Ovary (tissue), 3 donors: ENCODE results near the gene TPRG1L.

Source experiments
- POLR2A ChIP-seq: fragments of 450-650 bp; IDR thresholded peaks from one replicate; pipeline ENCODE4 v1.6.1; 2017; ENCODE audit warnings: antibody characterized with exemption, mild to moderate bottlenecking, moderate library complexity
- TF ChIP-seq, protein P1 (sequence below), 3 donors: fragments of 450-650 bp in 2 of 3; fragments of 200-600 bp in 1 of 3; IDR thresholded peaks; one replicate each; pipeline versions ENCODE4 v1.5.1 to v1.8.0; 2016 to 2022; ENCODE audit warnings: antibody characterized with exemption in 3 of 3, mild to moderate bottlenecking in 1 of 3
- donor health status: DM: no; HTN: no; CAD: no.

DNA sequence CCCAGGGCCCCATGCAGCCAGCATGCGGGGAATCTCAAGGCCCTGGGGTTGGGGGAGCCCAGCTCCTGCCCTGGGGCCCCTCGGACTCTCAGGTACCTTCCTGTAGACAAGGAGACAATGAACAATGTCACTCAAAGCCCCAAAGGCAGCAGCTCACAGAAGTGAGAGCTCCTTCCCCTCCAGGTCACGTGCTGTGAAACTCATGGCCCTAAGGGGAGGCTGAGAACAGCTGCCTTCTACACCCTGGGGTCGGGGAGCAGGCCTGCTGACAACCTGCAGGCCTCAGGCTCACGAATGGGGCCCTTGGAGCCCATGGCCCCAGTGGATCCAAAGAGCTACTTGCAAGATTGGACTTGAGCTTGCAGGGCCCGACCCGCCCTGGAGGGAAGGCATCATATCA, 16.7 kb upstream of the TPRG1L start:
- TF ChIP-seq, protein P1, sequence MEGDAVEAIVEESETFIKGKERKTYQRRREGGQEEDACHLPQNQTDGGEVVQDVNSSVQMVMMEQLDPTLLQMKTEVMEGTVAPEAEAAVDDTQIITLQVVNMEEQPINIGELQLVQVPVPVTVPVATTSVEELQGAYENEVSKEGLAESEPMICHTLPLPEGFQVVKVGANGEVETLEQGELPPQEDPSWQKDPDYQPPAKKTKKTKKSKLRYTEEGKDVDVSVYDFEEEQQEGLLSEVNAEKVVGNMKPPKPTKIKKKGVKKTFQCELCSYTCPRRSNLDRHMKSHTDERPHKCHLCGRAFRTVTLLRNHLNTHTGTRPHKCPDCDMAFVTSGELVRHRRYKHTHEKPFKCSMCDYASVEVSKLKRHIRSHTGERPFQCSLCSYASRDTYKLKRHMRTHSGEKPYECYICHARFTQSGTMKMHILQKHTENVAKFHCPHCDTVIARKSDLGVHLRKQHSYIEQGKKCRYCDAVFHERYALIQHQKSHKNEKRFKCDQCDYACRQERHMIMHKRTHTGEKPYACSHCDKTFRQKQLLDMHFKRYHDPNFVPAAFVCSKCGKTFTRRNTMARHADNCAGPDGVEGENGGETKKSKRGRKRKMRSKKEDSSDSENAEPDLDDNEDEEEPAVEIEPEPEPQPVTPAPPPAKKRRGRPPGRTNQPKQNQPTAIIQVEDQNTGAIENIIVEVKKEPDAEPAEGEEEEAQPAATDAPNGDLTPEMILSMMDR (IDR thresholded peaks at IDR 0.05): no peak
- TF ChIP-seq POLR2A: no peak
